Muscle of back (tissue), 11 donors: ENCODE data around the gene MYO1E. TPM values are rescaled to one million over a fixed set of nuclear protein-coding genes. Genes with fewer than 3 reads are reported as not detected.
"Not testable (repeated sequence)": the region's sequence is repeated elsewhere in the genome, so short reads cannot be mapped to it uniquely, and the experiment has no call there.

Experiments used
- DNase-seq, 3 donors: peaks; one replicate each; pipeline versions ENCODE4 v3.0.0 to v3.0.0-alpha.2; 2013
- polyA plus RNA-seq, 10 donors: library from polyadenylated mRNA; unstranded; fragments of 120-200 nt; gene quantifications; one replicate each; pipeline ENCODE4 v1.2.1, GENCODE V29; 2013; ENCODE audit not compliant: insufficient read length in 10 of 10

MYO1E gene
- polyA plus RNA-seq, 10 donors = 30.4 to 45.6 (median 41.7) TPM

DNA sequence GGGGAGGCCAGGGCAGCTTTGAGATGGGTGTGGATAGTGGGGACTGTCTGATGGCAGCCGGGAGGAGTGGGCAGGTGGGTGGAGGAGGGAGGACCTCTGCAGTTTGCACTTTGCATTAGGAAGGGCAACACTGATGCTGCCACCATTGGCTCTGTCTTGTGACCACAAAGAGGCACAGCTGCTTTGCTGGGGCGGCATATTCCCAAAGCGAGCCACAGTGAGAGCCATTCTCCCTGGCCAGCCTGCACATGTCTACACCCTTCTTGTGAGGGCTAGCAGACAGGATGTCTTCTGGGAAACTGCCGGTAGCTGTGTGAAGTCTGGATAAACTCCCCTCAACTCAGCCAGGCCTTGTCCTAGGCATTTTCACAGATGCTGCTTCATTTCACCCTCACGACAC is 229.4 kb downstream of the MYO1E start:
- DNase-seq = no peak

DNA sequence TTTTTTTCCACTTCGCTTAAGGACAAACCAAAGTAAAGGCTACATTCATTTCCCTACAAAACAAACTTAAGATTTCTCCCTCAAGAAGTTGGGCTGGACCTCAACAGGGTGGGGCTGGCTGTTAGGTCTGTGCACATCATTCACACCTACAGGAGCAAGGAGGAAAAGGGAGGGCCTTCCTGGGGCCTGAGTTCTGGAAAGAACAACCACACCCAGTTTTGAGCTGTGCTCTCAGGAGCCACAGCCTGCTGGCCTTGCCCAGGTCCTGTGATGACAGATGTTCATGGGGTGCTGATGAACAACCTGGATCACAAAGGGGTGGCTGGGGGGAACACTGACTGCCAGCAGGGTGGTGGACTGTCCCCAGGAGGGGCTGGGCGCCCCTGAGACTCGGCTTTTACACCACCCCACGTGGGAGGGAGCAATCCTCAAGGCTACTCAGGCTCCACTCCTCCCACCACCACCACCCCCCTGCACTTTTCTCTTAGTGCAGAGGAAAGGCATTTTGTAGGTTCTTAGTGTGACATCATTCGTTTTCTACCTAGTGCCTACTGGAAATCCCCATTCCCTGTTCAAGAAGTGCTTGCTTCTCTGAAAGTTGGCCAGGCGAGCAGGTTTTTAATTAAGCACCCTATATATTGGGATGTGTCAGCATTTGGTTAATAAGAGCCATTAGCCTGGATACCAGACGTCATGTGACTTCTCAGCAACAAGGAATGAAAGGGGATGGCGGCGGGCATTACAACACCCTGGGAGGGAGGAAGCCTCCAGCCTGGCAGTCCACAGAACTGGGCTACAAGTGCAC is 232.0 kb downstream of the MYO1E start:
- DNase-seq = no peak

DNA sequence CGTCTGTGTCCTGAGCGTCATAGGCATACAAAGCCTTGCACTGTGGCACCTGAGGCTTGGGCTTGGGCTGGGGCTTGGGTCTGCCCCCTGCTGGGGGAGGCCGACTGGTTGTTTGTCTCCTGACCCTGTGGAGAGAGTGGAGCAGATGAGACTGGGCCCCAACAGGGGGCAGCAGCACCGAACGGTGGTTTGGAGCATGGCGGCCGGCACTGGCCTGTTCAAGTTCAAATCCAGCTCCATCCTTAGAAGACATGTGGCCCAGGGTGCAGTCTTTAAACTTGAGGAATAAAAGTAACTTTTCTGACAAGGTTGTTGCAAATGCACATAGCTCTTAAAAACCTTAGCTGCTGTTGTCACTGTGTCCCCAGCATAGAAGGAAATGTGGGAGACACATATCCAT is 234.4 kb downstream of the MYO1E start:
- peak in 1 of 3 donors; percentile 7 for DNase-seq

DNA sequence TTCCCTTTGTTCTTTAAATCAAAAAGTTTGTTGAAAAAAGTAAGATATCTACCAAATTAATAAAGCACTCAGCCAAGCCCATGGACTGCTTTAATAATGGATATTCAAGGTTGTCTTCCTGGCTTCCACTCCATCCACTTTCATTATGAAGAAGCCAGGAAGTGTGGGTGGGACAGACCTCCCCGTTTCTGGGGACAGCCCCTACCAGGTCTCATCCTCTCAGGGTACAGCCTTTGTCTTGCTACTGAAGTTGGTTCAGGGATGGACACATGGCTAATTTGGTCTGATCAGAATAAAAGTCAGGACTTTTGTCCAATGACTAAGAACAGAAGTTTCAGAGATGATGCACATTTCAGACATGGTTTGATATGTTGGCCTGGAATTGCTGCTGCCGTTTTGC is 235.1 kb downstream of the MYO1E start:
- DNase-seq = no peak

DNA sequence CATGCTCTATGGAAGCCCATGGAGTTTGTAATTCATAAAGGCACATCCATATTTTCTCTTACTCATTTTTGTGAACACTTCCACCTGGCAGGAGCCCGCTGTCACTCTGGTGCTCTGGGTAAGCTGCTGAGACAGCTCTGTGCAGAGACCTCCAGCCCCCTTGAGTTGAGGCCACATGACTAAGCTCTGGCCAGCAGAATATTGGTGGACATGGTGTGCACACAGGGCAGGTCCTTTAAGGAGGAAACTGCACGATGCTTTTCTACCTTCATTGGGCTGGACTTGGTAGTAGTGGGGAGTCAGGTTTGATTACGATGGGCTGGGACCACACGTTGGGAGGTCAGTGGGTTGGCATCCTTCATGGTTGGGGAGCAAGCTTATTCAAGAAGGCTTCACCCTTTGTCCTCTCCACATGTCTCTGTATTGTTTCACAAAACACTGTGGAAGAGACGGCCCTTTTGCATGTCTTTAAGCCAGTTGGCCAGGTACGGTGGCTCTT is 238.7 kb downstream of the MYO1E start:
- no peak for DNase-seq

DNA sequence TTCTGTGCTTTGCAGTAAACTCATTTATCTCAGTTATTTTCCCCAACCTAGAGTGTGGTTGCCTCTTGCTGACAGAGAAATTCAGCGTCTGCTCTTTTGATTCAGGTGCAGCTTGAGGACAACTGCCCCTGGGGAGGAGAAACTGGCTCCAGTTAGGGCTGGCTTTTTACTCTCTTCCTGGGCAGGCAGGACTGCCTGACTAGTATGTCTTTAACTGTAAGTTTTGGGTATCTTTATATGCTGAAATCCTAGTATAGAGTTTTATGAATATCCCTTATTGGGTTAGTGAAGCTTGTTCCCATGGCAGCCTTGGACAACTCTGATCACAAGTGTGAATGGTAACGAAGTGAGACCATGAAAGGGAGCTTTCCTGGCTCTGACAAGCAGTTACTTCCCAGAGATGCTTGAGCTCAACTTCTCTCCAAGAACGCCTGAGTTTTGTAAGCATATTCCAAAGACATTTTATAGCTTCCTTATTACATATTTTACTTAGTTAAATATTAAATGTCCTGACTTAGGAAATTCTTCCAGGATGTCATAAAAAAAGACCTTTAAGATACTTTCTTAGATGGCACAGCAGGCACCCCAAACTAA is 240.6 kb downstream of the MYO1E start:
- peak in 1 of 3 donors; percentile 29 for DNase-seq

DNA sequence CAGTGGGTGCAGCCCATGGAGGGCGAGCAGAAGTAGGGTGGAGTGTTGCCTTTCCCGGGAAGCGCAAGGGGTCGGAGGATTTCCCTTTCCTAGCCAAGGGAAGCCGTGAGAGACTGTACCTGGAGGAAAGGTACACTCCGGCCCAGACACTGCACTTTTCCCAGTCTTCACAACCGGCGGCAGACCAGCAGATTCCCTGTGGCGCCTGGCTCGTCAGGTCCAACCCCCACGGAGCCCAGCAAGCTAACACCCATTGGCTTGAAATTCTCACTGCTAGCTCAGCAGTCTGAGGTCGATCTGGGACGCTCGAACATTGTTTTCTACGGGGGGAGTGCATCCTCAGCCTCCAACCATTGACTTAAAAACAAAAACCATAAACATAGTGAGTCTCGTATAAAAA is 241.2 kb downstream of the MYO1E start:
- DNase-seq = no peak

DNA sequence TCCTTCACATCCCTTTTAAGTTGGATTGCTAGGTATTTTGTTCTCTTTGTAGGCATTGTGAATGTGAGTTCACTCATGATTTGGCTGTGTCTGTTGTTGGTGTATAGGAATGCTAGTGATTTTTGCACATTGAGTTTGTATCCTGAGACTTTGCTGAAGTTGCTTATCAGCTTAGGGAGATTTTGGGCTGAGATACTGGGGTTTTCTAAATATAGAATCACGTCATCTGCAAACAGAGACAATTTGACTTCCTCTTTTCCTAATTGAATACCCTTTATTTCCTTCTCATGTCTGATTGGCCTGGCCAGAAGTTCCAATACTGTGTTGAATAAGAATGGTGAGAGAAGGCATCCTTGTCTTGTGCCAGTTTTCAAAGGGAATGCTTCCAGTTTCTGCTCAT is 245.4 kb downstream of the MYO1E start:
- DNase-seq = not testable (repeated sequence)

DNA sequence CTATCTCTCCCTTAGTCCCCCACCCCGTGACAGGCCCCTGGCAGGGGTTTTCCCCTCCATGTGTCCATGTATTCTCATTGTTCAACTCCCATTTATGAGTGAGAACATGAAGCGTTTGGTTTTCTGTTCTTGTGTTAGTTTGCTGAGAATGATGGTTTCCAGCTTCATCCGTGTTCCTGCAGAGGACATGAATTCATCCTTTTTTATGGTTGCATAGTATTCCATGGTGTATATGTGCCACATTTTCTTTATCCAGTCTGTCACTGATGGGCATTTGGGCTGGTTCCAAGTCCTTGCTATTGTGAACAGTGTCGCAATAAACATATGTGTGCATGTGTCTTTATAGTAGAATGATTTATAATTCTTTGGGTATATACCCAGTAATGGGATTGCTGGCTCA is 247.0 kb downstream of the MYO1E start:
- not testable (repeated sequence) for DNase-seq

DNA sequence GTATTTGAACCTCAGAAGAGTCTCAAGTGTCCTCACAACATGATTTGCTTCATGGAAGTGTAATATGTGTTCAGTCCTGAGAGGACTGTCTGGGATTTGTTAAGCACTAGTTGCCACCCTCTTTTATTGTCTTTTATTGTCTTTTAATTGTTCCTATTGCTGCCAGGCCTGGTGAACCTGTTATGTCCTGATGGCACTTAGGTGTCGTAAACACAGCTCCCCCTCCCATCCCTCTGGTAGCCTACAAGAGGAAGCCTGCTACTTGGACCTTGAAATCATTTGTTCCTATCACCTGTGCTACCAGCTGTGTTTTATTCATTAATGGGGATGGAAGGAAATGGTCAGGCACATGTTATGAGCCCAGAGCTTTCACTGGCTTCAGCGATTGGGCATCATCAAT is 248.4 kb downstream of the MYO1E start:
- no peak for DNase-seq

DNA sequence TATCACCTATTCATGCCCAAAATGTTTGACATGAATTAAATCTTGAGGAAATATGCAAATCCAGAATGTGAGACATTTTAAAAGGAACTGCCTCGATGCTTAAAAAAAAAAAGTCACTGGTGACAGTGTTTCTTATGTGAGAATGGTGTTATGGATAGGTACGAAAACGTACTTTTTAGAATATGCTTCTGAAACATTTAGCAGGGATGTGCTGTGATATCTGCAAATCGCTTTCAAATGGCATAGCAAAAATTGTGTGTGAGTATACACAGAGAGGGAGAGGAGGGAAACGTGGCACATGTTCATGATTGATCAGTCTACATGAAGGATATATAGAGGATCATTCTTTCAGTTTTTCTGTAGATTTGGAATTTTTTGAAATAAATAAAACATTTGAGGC is 251.7 kb downstream of the MYO1E start:
- no peak for DNase-seq

DNA sequence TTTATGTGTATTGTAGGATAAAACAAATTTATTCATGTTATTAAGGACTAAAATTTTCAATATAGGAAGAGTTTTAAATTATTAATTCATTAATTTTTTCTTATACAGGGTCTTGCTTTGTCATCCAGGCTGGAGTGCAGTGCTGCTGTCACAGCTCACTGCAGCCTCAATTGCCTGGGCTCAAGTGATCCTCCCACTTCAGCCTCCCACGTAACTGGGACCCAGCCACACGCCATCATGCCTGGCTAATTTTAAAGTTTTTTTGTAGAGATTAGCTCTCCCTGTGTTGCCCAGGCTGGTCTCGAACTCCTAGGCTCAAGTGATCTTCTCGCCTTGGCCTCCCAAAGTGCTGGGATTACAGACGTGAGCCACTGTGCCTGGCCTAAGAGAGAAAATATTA is 253.0 kb downstream of the MYO1E start:
- DNase-seq = no peak

DNA sequence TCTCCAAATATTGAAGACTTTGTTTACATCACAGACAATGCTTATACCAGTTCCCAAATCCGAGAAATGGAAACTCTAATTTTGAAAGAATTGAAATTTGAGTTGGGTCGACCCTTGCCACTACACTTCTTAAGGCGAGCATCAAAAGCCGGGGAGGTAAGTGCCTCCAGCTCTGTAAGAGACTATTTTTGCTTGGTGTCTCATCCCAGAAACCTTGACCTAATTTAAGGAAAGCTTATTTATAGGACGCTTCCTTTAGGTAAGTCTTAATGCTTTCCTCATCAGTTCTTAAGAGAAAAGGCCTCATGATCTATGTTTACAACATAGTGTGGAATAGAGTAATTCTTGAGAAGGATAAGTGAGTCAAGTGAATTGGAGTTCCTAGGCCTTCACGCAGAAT is 255.9 kb downstream of the MYO1E start:
- DNase-seq = no peak

DNA sequence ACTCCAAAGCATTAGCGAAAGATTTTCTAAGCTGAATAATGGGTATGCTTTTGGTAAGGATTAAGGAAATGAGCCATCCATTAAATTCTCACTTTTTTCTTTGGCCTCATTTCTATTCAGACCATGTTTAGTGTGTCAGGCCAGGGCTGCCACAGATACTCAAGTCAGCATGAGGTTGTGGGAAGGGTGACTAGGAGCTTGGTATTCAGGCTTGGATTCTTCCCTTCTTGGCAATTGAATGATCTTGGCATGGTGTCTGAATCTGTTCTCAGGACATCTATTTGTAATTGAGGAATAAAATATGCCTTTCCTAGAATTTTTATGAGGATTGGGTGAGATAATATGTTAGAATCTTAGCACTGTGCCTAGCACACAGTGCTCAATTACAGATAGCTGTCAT is 256.5 kb downstream of the MYO1E start:
- no peak for DNase-seq

DNA sequence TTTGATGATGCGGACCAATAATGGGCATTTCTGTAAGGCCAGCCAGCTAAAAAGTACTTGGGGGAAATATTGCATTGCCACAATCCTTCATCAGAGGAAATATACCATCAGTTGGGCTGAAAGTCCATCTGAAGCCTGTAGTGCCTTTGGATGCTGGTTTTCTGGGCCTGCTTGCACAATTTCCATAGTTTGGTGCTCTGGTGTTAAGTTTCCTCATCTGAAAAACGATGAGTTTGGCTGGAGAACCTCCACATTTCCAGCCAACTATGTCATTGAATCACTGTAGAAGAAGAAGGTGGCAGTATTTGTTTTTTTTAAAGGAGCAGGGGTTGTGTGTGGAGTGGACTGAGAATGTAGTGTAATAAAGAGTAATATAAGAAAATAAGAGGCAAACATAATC is 257.6 kb downstream of the MYO1E start:
- no peak for DNase-seq

DNA sequence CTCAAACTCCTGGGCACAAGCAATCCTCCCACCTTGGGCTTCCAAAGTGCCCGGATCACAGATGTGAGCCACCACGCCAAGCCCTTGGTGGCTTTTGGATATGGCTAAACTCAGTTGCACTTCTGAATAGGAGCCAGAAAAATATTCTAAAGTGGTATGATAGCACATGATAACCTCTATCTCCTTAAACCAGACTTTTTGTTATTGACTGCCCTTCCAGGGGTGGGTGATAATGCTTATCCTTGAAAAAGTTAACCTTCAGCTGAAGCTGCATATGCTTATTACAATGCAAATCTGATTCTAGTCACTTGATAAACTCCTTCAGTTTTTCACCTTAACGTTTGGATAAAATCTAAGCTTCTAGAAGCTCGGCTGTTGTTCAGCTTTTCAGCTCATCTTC is 261.4 kb downstream of the MYO1E start:
- no peak for DNase-seq

DNA sequence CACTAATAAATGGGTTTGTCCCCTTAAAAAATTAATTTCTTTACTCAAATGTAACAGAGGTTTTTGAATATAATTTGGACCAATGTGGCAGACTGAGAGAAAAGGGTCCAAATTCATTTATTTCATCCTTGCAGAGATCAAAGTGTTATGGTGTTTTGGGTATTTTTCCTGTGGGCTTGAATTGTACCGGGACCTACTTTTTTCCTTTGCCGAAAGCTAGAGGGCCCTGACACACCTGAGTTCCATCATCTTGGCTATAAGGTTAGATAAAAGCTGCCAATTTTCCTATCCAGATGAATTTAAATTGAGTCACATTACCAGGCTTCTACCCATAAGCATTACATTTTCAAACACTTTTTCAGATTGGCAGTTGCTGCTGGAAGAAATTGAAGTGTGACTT is 266.8 kb downstream of the MYO1E start:
- peak in 2 of 3 donors; percentile 5 to 27 for DNase-seq

DNA sequence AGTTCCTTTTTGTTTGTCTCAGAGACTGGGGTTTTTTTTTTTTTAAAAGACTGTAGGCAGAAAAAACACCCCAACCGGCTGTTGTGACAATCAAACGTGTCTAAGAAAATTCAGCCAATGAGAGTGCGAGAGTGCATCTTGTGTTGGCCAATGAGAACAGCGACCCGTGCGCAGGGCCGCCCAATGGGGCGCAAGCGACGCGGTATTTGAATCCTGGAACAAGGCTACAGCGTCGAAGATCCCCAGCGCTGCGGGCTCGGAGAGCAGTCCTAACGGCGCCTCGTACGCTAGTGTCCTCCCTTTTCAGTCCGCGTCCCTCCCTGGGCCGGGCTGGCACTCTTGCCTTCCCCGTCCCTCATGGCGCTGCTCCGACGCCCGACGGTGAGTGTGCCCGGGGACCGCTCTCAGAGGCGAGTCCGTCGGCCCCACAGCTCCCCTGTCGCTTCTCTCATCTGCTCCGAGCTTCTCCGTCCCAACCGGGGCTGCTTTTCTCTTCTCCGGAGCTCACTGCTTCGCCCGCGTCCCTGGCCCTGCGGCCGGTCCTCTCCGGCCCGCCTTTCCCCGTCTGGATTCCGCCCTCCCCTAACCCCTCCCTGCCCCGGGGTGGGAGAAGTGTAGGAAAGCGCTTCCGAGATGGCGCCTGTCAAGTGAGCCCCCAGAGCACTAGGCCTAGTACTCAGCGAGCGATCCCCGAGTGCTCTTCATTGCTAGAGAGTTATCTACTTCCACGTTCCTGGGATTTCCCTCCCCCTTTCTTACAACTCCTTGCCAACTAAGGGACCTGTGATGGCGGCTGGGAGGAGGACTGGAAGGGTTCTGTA is 267.5 kb downstream of the MYO1E start, which contains the start of gene CCNB2:
CCNB2 (plus strand) TSS at position 235 of the 821 bp plus-strand sequence; CDS start at position 358, 123 bp downstream.
- DNase-seq = peak; percentile 94 to 97 (median 95)

DNA sequence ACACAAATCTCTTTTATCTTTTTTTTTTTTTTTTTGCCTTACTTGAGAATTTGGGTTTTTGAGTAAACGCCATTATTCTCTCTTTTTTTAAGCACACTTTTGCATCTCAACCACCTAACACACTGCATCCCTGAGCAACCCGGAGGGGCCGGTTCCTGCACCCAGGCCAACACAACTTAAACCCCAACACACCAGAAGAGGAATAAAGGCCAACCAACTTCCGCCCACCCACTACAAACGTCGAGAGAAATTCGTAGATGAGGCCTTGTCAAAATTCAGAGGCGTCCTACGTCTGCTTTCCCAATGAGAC is 268.1 kb downstream of the MYO1E start:
- no peak for DNase-seq

DNA sequence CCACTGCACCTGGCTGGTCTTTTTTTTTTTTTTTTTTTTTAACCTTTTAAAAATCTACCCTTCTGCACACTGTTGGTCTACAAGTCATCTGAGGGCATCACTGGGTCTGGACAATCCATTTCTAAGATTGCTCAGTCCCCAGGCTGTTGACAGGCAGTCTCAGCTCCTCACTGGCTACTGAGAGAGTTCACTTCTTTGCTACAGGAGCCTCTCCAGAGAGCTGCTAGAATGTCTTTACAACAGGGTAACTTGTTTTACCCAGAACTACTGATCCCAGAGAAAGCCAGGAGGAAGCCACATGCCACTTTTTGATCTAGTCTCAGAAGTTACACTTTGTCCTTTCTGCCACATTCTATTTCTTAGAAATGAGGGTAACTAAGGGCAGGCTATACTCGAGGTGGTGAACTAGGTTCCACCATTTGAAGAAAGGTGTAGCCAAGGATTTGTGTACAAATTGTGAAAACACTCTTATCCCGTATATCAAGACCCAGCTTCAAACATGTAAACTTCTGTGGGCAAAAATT is 273.4 kb downstream of the MYO1E start:
- no peak for DNase-seq

DNA sequence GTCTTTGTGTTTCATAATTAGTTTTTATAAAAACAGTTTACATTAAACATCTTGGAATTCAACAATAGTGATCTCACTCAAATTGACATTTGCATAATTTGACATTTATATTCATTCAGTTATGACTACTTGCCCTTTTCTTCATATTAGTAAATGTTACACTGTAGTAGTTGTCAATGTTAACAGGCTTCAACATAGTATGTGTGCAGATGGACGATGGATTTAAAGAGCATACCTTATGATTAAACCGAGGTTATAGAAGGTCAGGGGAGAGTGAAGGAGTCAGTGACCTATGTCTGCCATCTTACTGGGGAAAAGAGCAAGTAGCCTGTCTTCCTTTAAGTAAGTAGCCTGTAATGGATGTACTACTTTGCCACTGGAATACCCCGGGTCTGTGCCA is 276.2 kb downstream of the MYO1E start:
- DNase-seq = no peak

DNA sequence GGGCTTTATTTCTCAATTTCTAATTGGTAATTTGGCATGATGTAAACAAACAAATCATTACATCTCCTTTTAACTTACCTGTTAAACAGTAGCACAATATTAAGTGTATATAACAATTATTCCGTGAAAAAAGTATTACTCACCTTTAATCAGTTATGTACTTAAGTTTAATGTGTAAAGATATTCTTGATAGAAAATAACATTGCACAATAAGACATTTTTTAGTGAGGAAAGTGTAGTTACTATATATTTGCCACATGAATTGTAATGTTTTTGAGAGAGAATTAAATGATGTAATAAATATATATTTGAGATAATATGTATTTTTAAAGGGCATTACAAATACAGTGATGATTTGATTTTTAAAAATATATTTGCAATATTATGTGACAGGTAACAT is 278.6 kb downstream of the MYO1E start:
- no peak for DNase-seq
